ENCODE measurements around the gene SPNS3.

DNA sequence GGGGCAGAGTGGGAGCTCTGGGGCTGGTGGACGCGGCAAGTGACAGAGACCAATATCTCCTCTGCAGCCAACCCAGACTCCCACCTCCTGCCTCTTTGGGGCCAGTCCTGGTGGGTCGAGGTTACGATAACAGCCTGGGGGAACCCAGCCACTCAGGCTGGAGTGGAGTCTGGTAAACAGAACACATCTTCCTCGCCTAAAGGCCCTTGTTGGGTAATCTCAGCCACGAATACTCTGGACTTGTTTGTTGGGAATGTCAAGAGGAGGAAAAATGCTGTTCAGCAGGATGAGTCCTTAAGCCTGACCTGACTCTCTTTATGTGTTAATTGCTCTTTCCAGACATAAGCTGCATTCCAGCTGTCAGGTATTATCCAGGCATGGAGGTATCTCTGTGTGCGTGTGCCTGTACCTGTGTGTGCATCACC lies 56.9 kb downstream of the SPNS3 start:
- TF ChIP-seq, protein P1, sequence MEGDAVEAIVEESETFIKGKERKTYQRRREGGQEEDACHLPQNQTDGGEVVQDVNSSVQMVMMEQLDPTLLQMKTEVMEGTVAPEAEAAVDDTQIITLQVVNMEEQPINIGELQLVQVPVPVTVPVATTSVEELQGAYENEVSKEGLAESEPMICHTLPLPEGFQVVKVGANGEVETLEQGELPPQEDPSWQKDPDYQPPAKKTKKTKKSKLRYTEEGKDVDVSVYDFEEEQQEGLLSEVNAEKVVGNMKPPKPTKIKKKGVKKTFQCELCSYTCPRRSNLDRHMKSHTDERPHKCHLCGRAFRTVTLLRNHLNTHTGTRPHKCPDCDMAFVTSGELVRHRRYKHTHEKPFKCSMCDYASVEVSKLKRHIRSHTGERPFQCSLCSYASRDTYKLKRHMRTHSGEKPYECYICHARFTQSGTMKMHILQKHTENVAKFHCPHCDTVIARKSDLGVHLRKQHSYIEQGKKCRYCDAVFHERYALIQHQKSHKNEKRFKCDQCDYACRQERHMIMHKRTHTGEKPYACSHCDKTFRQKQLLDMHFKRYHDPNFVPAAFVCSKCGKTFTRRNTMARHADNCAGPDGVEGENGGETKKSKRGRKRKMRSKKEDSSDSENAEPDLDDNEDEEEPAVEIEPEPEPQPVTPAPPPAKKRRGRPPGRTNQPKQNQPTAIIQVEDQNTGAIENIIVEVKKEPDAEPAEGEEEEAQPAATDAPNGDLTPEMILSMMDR (IDR thresholded peaks at IDR 0.05; ENCODE audit: low read depth, low read length, missing input control) = no peak
- no peak for TF ChIP-seq NR2F2 (IDR thresholded peaks at IDR 0.05)
- no peak for TF ChIP-seq YY1 (IDR thresholded peaks at IDR 0.05)
- TF ChIP-seq SP1 (IDR thresholded peaks at IDR 0.05) = no peak
- TF ChIP-seq TAF1 (conservative IDR thresholded peaks at IDR 0.05) = no peak
- no peak for TF ChIP-seq FOXA2 (IDR thresholded peaks at IDR 0.05)
- no peak for TF ChIP-seq EGR1 (IDR thresholded peaks at IDR 0.05; ENCODE audit: low read depth in 2 of 2)
- TF ChIP-seq JUND (IDR thresholded peaks at IDR 0.05) = no peak
- TF ChIP-seq, protein P2, sequence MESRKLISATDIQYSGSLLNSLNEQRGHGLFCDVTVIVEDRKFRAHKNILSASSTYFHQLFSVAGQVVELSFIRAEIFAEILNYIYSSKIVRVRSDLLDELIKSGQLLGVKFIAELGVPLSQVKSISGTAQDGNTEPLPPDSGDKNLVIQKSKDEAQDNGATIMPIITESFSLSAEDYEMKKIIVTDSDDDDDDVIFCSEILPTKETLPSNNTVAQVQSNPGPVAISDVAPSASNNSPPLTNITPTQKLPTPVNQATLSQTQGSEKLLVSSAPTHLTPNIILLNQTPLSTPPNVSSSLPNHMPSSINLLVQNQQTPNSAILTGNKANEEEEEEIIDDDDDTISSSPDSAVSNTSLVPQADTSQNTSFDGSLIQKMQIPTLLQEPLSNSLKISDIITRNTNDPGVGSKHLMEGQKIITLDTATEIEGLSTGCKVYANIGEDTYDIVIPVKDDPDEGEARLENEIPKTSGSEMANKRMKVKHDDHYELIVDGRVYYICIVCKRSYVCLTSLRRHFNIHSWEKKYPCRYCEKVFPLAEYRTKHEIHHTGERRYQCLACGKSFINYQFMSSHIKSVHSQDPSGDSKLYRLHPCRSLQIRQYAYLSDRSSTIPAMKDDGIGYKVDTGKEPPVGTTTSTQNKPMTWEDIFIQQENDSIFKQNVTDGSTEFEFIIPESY (IDR thresholded peaks at IDR 0.05) = no peak
- TF ChIP-seq, protein P3, sequence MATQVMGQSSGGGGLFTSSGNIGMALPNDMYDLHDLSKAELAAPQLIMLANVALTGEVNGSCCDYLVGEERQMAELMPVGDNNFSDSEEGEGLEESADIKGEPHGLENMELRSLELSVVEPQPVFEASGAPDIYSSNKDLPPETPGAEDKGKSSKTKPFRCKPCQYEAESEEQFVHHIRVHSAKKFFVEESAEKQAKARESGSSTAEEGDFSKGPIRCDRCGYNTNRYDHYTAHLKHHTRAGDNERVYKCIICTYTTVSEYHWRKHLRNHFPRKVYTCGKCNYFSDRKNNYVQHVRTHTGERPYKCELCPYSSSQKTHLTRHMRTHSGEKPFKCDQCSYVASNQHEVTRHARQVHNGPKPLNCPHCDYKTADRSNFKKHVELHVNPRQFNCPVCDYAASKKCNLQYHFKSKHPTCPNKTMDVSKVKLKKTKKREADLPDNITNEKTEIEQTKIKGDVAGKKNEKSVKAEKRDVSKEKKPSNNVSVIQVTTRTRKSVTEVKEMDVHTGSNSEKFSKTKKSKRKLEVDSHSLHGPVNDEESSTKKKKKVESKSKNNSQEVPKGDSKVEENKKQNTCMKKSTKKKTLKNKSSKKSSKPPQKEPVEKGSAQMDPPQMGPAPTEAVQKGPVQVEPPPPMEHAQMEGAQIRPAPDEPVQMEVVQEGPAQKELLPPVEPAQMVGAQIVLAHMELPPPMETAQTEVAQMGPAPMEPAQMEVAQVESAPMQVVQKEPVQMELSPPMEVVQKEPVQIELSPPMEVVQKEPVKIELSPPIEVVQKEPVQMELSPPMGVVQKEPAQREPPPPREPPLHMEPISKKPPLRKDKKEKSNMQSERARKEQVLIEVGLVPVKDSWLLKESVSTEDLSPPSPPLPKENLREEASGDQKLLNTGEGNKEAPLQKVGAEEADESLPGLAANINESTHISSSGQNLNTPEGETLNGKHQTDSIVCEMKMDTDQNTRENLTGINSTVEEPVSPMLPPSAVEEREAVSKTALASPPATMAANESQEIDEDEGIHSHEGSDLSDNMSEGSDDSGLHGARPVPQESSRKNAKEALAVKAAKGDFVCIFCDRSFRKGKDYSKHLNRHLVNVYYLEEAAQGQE (IDR thresholded peaks at IDR 0.05) = no peak
- TF ChIP-seq, protein P4, sequence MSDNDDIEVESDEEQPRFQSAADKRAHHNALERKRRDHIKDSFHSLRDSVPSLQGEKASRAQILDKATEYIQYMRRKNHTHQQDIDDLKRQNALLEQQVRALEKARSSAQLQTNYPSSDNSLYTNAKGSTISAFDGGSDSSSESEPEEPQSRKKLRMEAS (IDR thresholded peaks at IDR 0.05) = no peak
- TF ChIP-seq RAD21 (IDR thresholded peaks at IDR 0.05) = no peak

All from liver (tissue), 3 donors.